Esophagus squamous epithelium (tissue), 4 donors: ENCODE measurements around the gene NELL1.

Source experiments
- CTCF ChIP-seq, 6 experiments: fragments of 450-650 bp in 4 of 6; fragments of 200-600 bp in 2 of 6; sonication (generic) in 2 of 6; IDR thresholded peaks; one replicate each; pipeline ENCODE4 v1.5.1; 2016 to 2019; ENCODE audit warnings: antibody characterized with exemption in 6 of 6, mild to moderate bottlenecking in 4 of 6, moderate library complexity in 4 of 6
- POLR2A ChIP-seq, 4 donors: fragments of 450-650 bp; IDR thresholded peaks; one replicate each; pipeline ENCODE4 v1.6.1; 2017; ENCODE audit warnings: antibody characterized with exemption in 4 of 4, mild to moderate bottlenecking in 4 of 4, moderate library complexity in 3 of 4

- TF ChIP-seq CTCF (IDR thresholded peaks at IDR 0.05) (no peak), POLR2A (IDR thresholded peaks at IDR 0.05) (no peak)
Measured at GRCh38 chr11:20782775-20783174, 113.4 kb downstream of the NELL1 start.
